ENCODE data around the gene DST.

The DST gene

GRCh38 chr6:56624728-56625069 lies 18.0 kb downstream of the DST start:
- Histone ChIP-seq H3K9me3 (ENCODE audit: insufficient read depth, low read depth, low read length) (no peaks in the 10 kb centered on the region), H3K4me2 (ENCODE audit: low read depth, low read length, poor library complexity, severe bottlenecking) (no peak overlapping the region), H3K4me3 (ENCODE audit: low read length, poor library complexity, severe bottlenecking) (no peak overlapping the region), H3K4me1 (ENCODE audit: insufficient read depth, low read length, poor library complexity, severe bottlenecking) (no peaks in the 10 kb centered on the region), H3K9me2 (replicated peaks; ENCODE audit: low read depth, low read length) (no peaks in the 10 kb centered on the region), H3K9ac (ENCODE audit: low read depth, low read length, poor library complexity, severe bottlenecking) (no peak overlapping the region), H4K20me1 (ENCODE audit: insufficient read depth, low read length, poor library complexity, severe bottlenecking) (no peaks in the 10 kb centered on the region), H3K36me3 (ENCODE audit: insufficient read depth, low read length) (peaks cover 36% of the 10 kb centered on the region), H3K27me3 (ENCODE audit: insufficient read depth, low read length, poor library complexity, severe bottlenecking) (no peaks in the 10 kb centered on the region), H3K79me2 (ENCODE audit: insufficient read depth, low read length) (no peaks in the 10 kb centered on the region), H3F3A (ENCODE audit: low read depth) (no peaks in the 10 kb centered on the region), H2AFZ (ENCODE audit: low read length) (no peak overlapping the region)
- TF ChIP-seq CTCF (conservative IDR thresholded peaks at IDR 0.05; ENCODE audit: low read length) (no peak), EZH2phosphoT487 (IDR thresholded peaks at IDR 0.05; ENCODE audit: borderline replicate concordance) (no peak)

- no peak overlapping the region for H3K4me2 ChIP-seq (ENCODE audit: low read depth, low read length, poor library complexity, severe bottlenecking)
- no peaks in the 10 kb centered on the region for H3K9me2 ChIP-seq (replicated peaks; ENCODE audit: low read depth, low read length)
- H3K79me2 ChIP-seq (ENCODE audit: insufficient read depth, low read length), result no peaks in the 10 kb centered on the region
- H3K4me1 ChIP-seq (ENCODE audit: insufficient read depth, low read length, poor library complexity, severe bottlenecking), result no peaks in the 10 kb centered on the region
- H3K9ac ChIP-seq (ENCODE audit: low read depth, low read length, poor library complexity, severe bottlenecking), result no peak overlapping the region
- H3K4me3 ChIP-seq (ENCODE audit: low read length, poor library complexity, severe bottlenecking), result no peak overlapping the region
- H4K20me1 ChIP-seq (ENCODE audit: insufficient read depth, low read length, poor library complexity, severe bottlenecking), result no peaks in the 10 kb centered on the region
- H3K27me3 ChIP-seq (ENCODE audit: insufficient read depth, low read length, poor library complexity, severe bottlenecking), result no peaks in the 10 kb centered on the region
- H3K36me3 ChIP-seq (ENCODE audit: insufficient read depth, low read length), result peaks cover 35% of the 10 kb centered on the region
- TF ChIP-seq EZH2phosphoT487 (IDR thresholded peaks at IDR 0.05; ENCODE audit: borderline replicate concordance) (no peak), CTCF (conservative IDR thresholded peaks at IDR 0.05; ENCODE audit: low read length) (no peak)
- no peaks in the 10 kb centered on the region for H3K9me3 ChIP-seq (ENCODE audit: insufficient read depth, low read depth, low read length)
- no peaks in the 10 kb centered on the region for H3F3A ChIP-seq (ENCODE audit: low read depth)
- no peak overlapping the region for H2AFZ ChIP-seq (ENCODE audit: low read length)
These were observed 18.5 kb downstream of the DST start for GRCh38 chr6:56624046-56624727.

GRCh38 chr6:56620229-56620868 lies 22.3 kb downstream of the DST start:
- no peaks in the 10 kb centered on the region for H3F3A ChIP-seq (ENCODE audit: low read depth)
- H3K4me1 ChIP-seq (ENCODE audit: insufficient read depth, low read length, poor library complexity, severe bottlenecking), result no peaks in the 10 kb centered on the region
- no peak overlapping the region for H2AFZ ChIP-seq (ENCODE audit: low read length)
- H3K9me2 ChIP-seq (replicated peaks; ENCODE audit: low read depth, low read length), result no peaks in the 10 kb centered on the region
- peaks cover 19% of the 10 kb centered on the region for H3K36me3 ChIP-seq (ENCODE audit: insufficient read depth, low read length)
- H3K4me3 ChIP-seq (ENCODE audit: low read length, poor library complexity, severe bottlenecking), result no peak overlapping the region
- H3K9ac ChIP-seq (ENCODE audit: low read depth, low read length, poor library complexity, severe bottlenecking), result no peak overlapping the region
- no peaks in the 10 kb centered on the region for H3K27me3 ChIP-seq (ENCODE audit: insufficient read depth, low read length, poor library complexity, severe bottlenecking)
- no peaks in the 10 kb centered on the region for H3K9me3 ChIP-seq (ENCODE audit: insufficient read depth, low read depth, low read length)
- no peak for TF ChIP-seq CTCF (conservative IDR thresholded peaks at IDR 0.05; ENCODE audit: low read length)
- TF ChIP-seq EZH2phosphoT487 (IDR thresholded peaks at IDR 0.05; ENCODE audit: borderline replicate concordance), result no peak
- no peaks in the 10 kb centered on the region for H4K20me1 ChIP-seq (ENCODE audit: insufficient read depth, low read length, poor library complexity, severe bottlenecking)
- no peaks in the 10 kb centered on the region for H3K79me2 ChIP-seq (ENCODE audit: insufficient read depth, low read length)
- H3K4me2 ChIP-seq (ENCODE audit: low read depth, low read length, poor library complexity, severe bottlenecking), result no peak overlapping the region

Measured in Loucy (cell line).